NB4 (cell line): ENCODE measurements around the gene LDLRAD3.
A peak's percentile ranks its signal among the peaks of the same experiment; 100 is the strongest.

Experiments
- DNase-seq: peaks from one replicate; pipeline ENCODE4 v3.0.0; 2010; ENCODE audit warnings: low read depth
- H3K4me3 ChIP-seq: one replicate; pipeline ENCODE4 v1.5.1; 2011; ENCODE audit warnings: mild to moderate bottlenecking, low read depth, low read length, moderate library complexity
- CTCF ChIP-seq: IDR thresholded peaks from one replicate; pipeline ENCODE4 v1.5.1; 2012; ENCODE audit warnings: low read depth, low read length
- MYC ChIP-seq: IDR thresholded peaks from 2 replicates; pipeline ENCODE4 v1.6.1; 2011; ENCODE audit warnings: low read depth, low read length
- POLR2A ChIP-seq: IDR thresholded peaks from 2 replicates; pipeline ENCODE4 v1.6.1; 2011; ENCODE audit warnings: mild to moderate bottlenecking; ENCODE audit not compliant: insufficient read length; ENCODE audit errors: extremely low read depth
- TF ChIP-seq, protein P1 (sequence below): IDR thresholded peaks from 2 replicates; pipeline ENCODE4 v1.6.1; 2011; ENCODE audit warnings: low read depth, low read length

The LDLRAD3 gene

GRCh38 chr11:35951680-35952079 is 7.8 kb downstream of the LDLRAD3 start:
- peak; percentile 18 for DNase-seq
- no peak overlapping the region for H3K4me3 ChIP-seq
- TF ChIP-seq MYC (no peak), CTCF (no peak), POLR2A (no peak)
- TF ChIP-seq, protein P1, sequence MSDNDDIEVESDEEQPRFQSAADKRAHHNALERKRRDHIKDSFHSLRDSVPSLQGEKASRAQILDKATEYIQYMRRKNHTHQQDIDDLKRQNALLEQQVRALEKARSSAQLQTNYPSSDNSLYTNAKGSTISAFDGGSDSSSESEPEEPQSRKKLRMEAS = no peak

DNA sequence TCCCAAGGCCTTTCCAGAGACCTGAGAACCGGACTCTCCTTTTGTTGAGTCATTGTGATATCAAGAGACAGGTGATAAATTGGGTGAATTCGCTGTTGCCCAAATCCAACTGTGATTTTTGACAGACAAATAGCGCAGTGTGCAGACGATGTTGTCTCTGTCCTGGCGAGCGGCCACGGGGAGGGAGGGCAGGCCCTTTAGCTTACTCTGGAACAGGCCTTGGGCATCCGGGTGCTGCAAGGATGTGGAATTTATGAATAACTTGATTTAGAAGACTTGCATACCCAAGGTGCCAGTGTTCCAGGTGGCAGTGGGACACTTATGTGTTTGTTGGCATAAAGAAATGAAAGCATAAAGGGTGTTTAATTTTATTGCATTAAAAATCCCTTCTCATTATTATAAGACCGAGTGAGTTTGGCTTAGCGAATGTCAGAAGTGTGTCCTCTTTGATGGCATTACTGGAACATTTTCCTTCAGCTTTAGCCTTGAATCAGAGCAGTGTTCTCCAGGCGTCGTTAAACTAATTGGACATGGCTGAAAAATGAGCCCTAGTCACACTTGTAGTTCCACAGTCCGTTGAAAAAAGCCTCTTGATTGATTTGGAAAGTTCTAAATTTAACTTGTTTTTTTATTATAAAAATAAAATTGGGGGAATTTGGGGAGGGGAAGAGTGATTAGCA is 9.4 kb downstream of the LDLRAD3 start:
- no peak overlapping the region for H3K4me3 ChIP-seq
- TF ChIP-seq POLR2A = no peak
- TF ChIP-seq MYC = no peak
- TF ChIP-seq, protein P1 = no peak
- TF ChIP-seq CTCF = no peak
- DNase-seq = no peak

DNA sequence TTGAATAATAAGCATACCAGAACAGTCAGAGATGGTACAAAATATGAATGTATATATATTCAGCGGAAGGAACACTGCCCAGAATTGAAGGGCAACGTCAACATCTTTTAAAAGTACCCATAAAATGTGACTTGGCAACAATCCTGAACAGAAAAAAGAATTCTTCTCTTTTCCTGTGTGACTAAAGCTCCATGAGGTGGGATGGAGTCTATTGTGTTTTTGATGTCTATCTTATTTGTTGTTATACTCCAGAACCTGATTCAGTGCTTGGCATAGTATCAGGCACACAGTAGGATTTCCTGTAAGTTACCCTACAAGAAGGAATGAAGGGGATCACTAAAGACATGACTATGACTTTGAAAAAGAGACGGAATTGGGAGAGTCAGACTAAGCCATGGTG is 10.3 kb downstream of the LDLRAD3 start:
- TF ChIP-seq CTCF (no peak), MYC (no peak), POLR2A (no peak)
- TF ChIP-seq, protein P1 = no peak
- H3K4me3 ChIP-seq = no peak overlapping the region
- DNase-seq = no peak

DNA sequence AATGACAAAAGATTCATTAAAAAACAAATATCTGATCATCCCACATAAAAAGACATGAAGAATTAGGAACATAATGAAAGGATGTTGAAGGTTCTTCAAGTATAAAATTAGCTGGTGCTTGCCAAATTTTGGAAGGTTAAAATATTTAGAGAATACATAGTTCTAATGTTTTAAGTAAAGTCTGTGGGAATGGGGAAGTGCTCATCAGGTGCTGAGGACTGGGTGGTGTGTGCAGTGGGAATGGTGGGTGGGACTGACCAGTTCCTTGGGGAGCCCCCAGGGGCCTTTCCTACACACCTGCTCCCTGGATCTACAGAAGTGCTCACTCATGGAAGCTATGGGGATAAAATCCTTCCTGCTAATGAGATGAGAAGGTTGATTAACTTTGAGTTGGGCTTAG is 11.8 kb downstream of the LDLRAD3 start:
- DNase-seq = no peak
- H3K4me3 ChIP-seq = no peak overlapping the region
- TF ChIP-seq CTCF (no peak), MYC (no peak), POLR2A (no peak)
- TF ChIP-seq, protein P1 = no peak

GRCh38 chr11:35962369-35963138 is 18.7 kb downstream of the LDLRAD3 start:
- DNase-seq = no peak
- TF ChIP-seq, protein P1 = no peak
- no peak for TF ChIP-seq CTCF
- TF ChIP-seq POLR2A = no peak
- TF ChIP-seq MYC = no peak
- no peak overlapping the region for H3K4me3 ChIP-seq
